SJCRH30 (cell line): ENCODE data around the gene CYP2U1. TPM values are rescaled to one million over a fixed set of nuclear protein-coding genes. Genes with fewer than 3 reads are reported as not detected.

Experiments used
- total RNA-seq: library from RNA; depleted of rRNA; stranded (reverse); fragments of >200 nt; shearing (Covaris generic); gene quantifications from 2 replicates; pipeline ENCODE4 v1.2.3, GENCODE V29; 2014; rRNA removed

Gene CYP2U1
- total RNA-seq, 1 experiment from 2014 or later, result 7.8 TPM

Other genes starting within 250 kb of the CYP2U1 start
- gene PAPSS1, start 211.3 kb upstream of the CYP2U1 start, total RNA-seq, result 46.5 and 50.0 TPM in 2 replicates
- gene SGMS2, start 106.6 kb upstream of the CYP2U1 start, total RNA-seq, result 4.1 and 4.4 TPM in 2 replicates
- 35.3 and 37.8 TPM in 2 replicates for gene HADH, start 58.3 kb downstream of the CYP2U1 start, total RNA-seq
- gene LEF1, start 237.4 kb downstream of the CYP2U1 start, total RNA-seq, result 83.9 and 84.4 TPM in 2 replicates